Measurements from ENCODE around the gene ANKRD29. TPM values are rescaled to one million over a fixed set of nuclear protein-coding genes. Genes with fewer than 3 reads are reported as not detected.

ANKRD29 gene
- total and polyA plus RNA-seq, 2 donors (not counting 3 experiments of a cell fraction or from before 2014, with no cell fraction given): 0.03 to 2.6 TPM

DNA sequence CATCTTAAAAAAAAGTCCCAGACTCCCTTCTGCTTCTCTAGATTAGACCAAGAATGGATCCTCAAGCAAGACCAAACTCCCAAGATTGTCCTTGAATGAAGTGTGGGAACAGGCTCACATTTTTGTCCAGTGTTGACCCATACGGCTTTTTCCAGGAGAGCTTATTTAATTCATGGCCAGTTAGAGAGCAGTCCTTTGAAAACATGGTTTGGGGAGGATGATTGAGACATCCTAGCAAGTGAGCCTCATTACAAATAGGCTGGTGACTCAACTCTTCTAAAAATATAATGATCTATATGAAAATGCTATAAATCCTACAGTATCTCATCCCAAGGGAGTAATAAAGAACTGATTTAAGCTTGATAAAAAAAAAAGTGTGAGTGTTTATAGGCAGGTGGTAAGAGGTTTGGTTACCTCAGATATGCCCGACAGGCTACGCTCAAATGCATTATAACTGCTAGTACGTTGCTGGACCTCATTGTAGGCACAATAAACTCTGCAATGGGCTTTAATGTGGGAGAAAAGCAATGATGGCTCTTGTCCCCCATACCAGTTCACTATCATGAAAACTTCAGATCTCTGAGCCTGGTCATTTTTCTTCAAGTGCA, 17.0 kb downstream of the ANKRD29 start:
- H2AFZ ChIP-seq (ENCODE audit: low read depth, low read length): no peak overlapping the region
- H3K4me2 ChIP-seq (ENCODE audit: insufficient read depth, low read length): no peak overlapping the region
- dilution Hi-C loops (cut with MboI; ENCODE audit: extremely low pct_ligation_motif_present, low sequenced_read_pairs) (no loop called here), intact Hi-C loops (cut with micrococcal nuclease) (loop anchor here (5.0 kb wide), 1 partner anchor 42 kb away; the partner anchor contains the start of gene LAMA3)
- H3K9me3 ChIP-seq (replicated peaks; ENCODE audit: control insufficient read depth, insufficient read depth, low read length): no peaks in the 10 kb centered on the region
- FAIRE-seq (no peak), DNase-seq (ENCODE audit: low read depth, low spot score) (no peak)
- H3K9me1 ChIP-seq (replicated peaks; ENCODE audit: control insufficient read depth, extremely low read depth, insufficient read depth, low read length): no peaks in the 10 kb centered on the region
- no peaks in the 10 kb centered on the region for H3K79me2 ChIP-seq (ENCODE audit: control insufficient read depth, insufficient read depth, low read length)
- H4K20me1 ChIP-seq (replicated peaks; ENCODE audit: control insufficient read depth, extremely low read depth, insufficient read depth, low read length): no peaks in the 10 kb centered on the region
- H3K36me3 ChIP-seq (ENCODE audit: control insufficient read depth in 2 of 2, extremely low read depth in 1 of 2, insufficient read depth in 2 of 2, low read length in 2 of 2): no peaks in the 10 kb centered on the region
- H3K9ac ChIP-seq (replicated peaks; ENCODE audit: extremely low read depth, insufficient read depth, low read length): no peak overlapping the region
- H3K27me3 ChIP-seq (ENCODE audit: control insufficient read depth in 2 of 2, insufficient read depth in 2 of 2, low read length in 2 of 2): peaks cover 0 to 17% of the 10 kb centered on the region in 2 experiments
- TF ChIP-seq POLR2A (IDR thresholded peaks at IDR 0.05; ENCODE audit: low read depth, low read length): no peak
- TF ChIP-seq FOS (IDR thresholded peaks at IDR 0.05; ENCODE audit: borderline replicate concordance, insufficient read depth, low read length): no peak
- TF ChIP-seq, protein P1, sequence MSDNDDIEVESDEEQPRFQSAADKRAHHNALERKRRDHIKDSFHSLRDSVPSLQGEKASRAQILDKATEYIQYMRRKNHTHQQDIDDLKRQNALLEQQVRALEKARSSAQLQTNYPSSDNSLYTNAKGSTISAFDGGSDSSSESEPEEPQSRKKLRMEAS (IDR thresholded peaks at IDR 0.05; ENCODE audit: insufficient read depth, insufficient read length): no peak
- TF ChIP-seq GATA2 (IDR thresholded peaks at IDR 0.05; ENCODE audit: insufficient read depth, insufficient read length, low read depth, low read length): no peak
- no peak overlapping the region for H3K27ac ChIP-seq (ENCODE audit: insufficient read depth, low read depth, low read length)
- ChIA-PET CTCF (no interaction called here), POLR2A (no interaction called here)
- BruUV-seq (replicated peaks): no TSS peak
- peaks cover 10% of the 10 kb centered on the region for H3K4me1 ChIP-seq (ENCODE audit: control insufficient read depth, extremely low read depth, insufficient read depth, low read length)
- no peak overlapping the region for H3K4me3 ChIP-seq (replicated peaks in 1 of 3; ENCODE audit: insufficient read depth in 1 of 3, low read depth in 1 of 3, low read length in 3 of 3)

DNA sequence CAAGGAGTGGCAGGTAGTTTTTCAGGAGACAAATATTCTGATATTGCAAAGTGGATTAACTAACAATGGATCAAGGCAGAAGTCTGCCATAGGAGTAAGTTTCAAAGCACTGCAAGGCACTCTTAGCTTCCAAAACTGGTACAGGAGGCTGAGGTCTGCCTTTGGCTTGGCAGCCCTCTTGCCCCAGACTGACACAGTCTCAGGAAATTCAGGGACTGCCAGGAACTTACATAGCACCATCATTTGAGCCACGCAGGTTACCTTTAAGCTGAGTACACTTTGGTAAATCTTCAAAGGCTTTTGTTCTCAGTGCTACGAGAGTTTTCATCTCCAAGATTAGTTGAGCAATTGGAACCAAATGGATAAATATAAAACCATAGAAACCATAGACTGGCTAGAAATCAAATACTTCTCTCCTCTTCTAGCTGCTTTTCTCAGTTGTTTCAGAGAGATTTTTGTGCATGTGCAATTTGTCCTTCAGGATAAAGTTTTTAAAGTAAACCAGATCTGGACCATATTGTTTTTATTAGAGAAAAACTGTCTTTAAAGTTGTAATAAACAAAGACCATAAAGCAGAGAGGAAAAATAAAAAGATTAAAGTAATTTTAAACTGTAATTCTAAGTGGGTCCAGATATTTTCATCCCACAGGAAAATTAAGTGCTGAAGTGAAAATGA, 18.8 kb downstream of the ANKRD29 start:
- peaks cover 0 to 17% of the 10 kb centered on the region in 2 experiments for H3K27me3 ChIP-seq (ENCODE audit: control insufficient read depth in 2 of 2, insufficient read depth in 2 of 2, low read length in 2 of 2)
- no peak overlapping the region for H3K27ac ChIP-seq (ENCODE audit: insufficient read depth, low read depth, low read length)
- FAIRE-seq (no peak), DNase-seq (ENCODE audit: low read depth, low spot score) (no peak)
- H3K9ac ChIP-seq (replicated peaks; ENCODE audit: extremely low read depth, insufficient read depth, low read length): no peak overlapping the region
- no peaks in the 10 kb centered on the region for H3K9me1 ChIP-seq (replicated peaks; ENCODE audit: control insufficient read depth, extremely low read depth, insufficient read depth, low read length)
- peaks cover 4% of the 10 kb centered on the region for H3K4me1 ChIP-seq (ENCODE audit: control insufficient read depth, extremely low read depth, insufficient read depth, low read length)
- no peaks in the 10 kb centered on the region for H3K36me3 ChIP-seq (ENCODE audit: control insufficient read depth in 2 of 2, extremely low read depth in 1 of 2, insufficient read depth in 2 of 2, low read length in 2 of 2)
- H3K9me3 ChIP-seq (replicated peaks; ENCODE audit: control insufficient read depth, insufficient read depth, low read length): no peaks in the 10 kb centered on the region
- ChIA-PET POLR2A (no interaction called here), CTCF (interaction anchor here (0.8 to 2.8 kb wide), 3 partner anchors 13 to 59 kb away, joined by 4 to 9 read pairs (median 8); no protein-coding TSS in a partner anchor)
- dilution Hi-C loops (cut with MboI; ENCODE audit: extremely low pct_ligation_motif_present, low sequenced_read_pairs): no loop called here
- H4K20me1 ChIP-seq (replicated peaks; ENCODE audit: control insufficient read depth, extremely low read depth, insufficient read depth, low read length): no peaks in the 10 kb centered on the region
- no peak overlapping the region for H3K4me3 ChIP-seq (replicated peaks in 1 of 3; ENCODE audit: insufficient read depth in 1 of 3, low read depth in 1 of 3, low read length in 3 of 3)
- BruUV-seq (replicated peaks): no TSS peak
- intact Hi-C loops (cut with micrococcal nuclease): no loop called here
- H3K4me2 ChIP-seq (ENCODE audit: insufficient read depth, low read length): no peak overlapping the region
- no peaks in the 10 kb centered on the region for H3K79me2 ChIP-seq (ENCODE audit: control insufficient read depth, insufficient read depth, low read length)
- H2AFZ ChIP-seq (ENCODE audit: low read depth, low read length): no peak overlapping the region
- TF ChIP-seq POLR2AphosphoS5 (IDR thresholded peaks at IDR 0.05; ENCODE audit: insufficient read depth, low read depth, low read length) (no peak), GATA2 (IDR thresholded peaks at IDR 0.05; ENCODE audit: insufficient read depth, insufficient read length, low read depth, low read length) (no peak), EZH2 (IDR thresholded peaks at IDR 0.05; ENCODE audit: borderline replicate concordance, low read depth, low read length, severe bottlenecking) (no peak), FOS (IDR thresholded peaks at IDR 0.05; ENCODE audit: borderline replicate concordance, insufficient read depth, low read length) (no peak), MYC (IDR thresholded peaks at IDR 0.05; ENCODE audit: low read depth, low read length) (no peak), POLR2A (IDR thresholded peaks at IDR 0.05; ENCODE audit: low read depth, low read length) (no peak), JUN (IDR thresholded peaks at IDR 0.05; ENCODE audit: borderline replicate concordance, insufficient read depth, insufficient read length, low read depth) (no peak)
- TF ChIP-seq, protein P2, sequence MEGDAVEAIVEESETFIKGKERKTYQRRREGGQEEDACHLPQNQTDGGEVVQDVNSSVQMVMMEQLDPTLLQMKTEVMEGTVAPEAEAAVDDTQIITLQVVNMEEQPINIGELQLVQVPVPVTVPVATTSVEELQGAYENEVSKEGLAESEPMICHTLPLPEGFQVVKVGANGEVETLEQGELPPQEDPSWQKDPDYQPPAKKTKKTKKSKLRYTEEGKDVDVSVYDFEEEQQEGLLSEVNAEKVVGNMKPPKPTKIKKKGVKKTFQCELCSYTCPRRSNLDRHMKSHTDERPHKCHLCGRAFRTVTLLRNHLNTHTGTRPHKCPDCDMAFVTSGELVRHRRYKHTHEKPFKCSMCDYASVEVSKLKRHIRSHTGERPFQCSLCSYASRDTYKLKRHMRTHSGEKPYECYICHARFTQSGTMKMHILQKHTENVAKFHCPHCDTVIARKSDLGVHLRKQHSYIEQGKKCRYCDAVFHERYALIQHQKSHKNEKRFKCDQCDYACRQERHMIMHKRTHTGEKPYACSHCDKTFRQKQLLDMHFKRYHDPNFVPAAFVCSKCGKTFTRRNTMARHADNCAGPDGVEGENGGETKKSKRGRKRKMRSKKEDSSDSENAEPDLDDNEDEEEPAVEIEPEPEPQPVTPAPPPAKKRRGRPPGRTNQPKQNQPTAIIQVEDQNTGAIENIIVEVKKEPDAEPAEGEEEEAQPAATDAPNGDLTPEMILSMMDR (IDR thresholded peaks at IDR 0.05; ENCODE audit: extremely low read depth in 1 of 2, insufficient read depth in 1 of 2, low read depth in 1 of 2, low read length in 2 of 2): no peak
- TF ChIP-seq, protein P1 (IDR thresholded peaks at IDR 0.05; ENCODE audit: insufficient read depth, insufficient read length): no peak
